OCI-LY7 (cell line): ENCODE measurements around the gene SALL1.

Experiments used
- EZH2phosphoT487 ChIP-seq: fragments of 200-600 bp; sonication (generic); IDR thresholded peaks from 2 replicates; pipeline ENCODE4 v1.6.1; 2018; ENCODE audit warnings: low read depth, borderline replicate concordance, mild to moderate bottlenecking, mixed run types, antibody characterized with exemption, low read length, moderate library complexity, mixed read lengths
- TF ChIP-seq, protein P1 (sequence below): fragments of 200-600 bp; sonication (generic); conservative IDR thresholded peaks from 2 replicates; pipeline ENCODE4 v1.5.1; 2014; ENCODE audit warnings: mild to moderate bottlenecking, antibody characterized with exemption, low read length, moderate library complexity, mixed read lengths

DNA sequence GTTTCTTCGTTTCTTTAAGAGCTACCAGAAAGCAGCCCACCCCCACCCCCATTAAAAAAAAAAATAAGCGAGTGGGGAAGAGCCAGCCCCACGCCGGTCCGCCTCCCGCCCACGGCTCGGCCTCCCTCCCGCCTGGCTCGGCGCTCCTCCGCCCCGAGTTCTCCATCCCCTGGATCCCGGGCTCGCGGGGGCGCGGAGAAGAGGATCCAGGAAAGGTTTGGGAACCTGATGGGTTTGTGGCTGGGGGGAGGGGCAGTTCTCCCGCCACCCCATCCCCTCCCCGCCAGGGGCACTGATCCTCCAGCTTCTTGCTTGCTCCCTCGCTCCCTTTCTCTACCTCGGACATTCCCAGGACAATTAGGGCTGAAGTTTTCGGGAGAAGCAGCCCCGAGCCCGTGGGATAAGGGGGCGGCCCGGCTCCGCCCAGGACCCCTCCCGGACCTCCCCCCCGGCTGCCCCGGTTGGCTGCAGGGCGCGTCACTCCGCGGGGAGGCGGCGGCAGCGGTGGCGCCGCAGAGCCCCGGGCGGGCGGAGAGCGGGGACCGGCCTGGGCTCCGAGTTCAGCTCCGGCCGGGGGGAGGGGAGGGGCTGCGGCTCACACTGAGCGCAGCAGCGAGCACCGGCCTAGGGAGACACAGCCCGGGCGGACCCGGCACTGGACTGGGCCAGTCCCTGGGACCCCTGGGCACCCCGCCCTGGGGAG, 1.0 kb upstream of the SALL1 start:
- TF ChIP-seq, protein P1, sequence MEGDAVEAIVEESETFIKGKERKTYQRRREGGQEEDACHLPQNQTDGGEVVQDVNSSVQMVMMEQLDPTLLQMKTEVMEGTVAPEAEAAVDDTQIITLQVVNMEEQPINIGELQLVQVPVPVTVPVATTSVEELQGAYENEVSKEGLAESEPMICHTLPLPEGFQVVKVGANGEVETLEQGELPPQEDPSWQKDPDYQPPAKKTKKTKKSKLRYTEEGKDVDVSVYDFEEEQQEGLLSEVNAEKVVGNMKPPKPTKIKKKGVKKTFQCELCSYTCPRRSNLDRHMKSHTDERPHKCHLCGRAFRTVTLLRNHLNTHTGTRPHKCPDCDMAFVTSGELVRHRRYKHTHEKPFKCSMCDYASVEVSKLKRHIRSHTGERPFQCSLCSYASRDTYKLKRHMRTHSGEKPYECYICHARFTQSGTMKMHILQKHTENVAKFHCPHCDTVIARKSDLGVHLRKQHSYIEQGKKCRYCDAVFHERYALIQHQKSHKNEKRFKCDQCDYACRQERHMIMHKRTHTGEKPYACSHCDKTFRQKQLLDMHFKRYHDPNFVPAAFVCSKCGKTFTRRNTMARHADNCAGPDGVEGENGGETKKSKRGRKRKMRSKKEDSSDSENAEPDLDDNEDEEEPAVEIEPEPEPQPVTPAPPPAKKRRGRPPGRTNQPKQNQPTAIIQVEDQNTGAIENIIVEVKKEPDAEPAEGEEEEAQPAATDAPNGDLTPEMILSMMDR = no peak
- no peak for TF ChIP-seq EZH2phosphoT487
